Measurements from ENCODE around the gene SMARCA2.

The SMARCA2 gene

DNA sequence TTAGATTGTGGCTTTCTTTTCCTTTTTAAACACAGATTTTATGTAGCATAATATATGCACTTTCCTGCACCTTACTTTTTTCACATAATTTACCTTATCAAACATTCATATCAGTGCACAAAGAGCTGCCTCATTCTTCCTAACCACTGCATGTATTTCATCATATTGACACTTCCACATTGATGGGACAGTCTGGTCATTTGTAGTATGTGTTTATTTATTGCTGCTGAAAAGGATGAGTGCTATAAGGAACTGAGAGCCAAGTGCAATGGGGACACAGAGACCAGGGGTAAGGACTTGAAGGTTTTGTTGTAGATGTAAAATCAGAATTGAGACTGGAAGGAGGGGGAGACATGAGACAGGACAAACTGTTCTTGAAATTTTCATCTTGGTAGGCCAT is 193.8 kb downstream of the SMARCA2 start:
- TF ChIP-seq, protein P1, sequence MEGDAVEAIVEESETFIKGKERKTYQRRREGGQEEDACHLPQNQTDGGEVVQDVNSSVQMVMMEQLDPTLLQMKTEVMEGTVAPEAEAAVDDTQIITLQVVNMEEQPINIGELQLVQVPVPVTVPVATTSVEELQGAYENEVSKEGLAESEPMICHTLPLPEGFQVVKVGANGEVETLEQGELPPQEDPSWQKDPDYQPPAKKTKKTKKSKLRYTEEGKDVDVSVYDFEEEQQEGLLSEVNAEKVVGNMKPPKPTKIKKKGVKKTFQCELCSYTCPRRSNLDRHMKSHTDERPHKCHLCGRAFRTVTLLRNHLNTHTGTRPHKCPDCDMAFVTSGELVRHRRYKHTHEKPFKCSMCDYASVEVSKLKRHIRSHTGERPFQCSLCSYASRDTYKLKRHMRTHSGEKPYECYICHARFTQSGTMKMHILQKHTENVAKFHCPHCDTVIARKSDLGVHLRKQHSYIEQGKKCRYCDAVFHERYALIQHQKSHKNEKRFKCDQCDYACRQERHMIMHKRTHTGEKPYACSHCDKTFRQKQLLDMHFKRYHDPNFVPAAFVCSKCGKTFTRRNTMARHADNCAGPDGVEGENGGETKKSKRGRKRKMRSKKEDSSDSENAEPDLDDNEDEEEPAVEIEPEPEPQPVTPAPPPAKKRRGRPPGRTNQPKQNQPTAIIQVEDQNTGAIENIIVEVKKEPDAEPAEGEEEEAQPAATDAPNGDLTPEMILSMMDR (IDR thresholded peaks at IDR 0.05; ENCODE audit: low read depth, low read length), result no peak

DNA sequence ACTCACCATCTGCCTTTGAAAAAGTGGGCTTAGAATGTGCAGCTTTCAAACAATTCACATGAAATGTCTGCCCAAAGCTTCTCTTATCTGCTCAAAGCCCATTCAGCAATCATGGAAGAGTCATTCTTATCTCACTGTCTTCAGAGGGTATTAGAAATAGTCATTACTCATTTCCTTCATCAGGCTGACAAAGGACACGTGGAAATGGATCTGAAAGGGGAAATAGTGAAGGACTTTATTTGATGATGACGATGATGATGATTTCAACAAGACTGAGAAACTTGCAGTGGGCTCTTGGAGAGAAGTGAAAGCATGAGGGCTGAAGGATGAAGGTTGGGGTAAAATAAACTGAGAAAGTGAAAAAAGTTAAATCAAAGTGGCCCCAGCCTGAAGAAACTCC is 194.3 kb downstream of the SMARCA2 start:
- TF ChIP-seq, protein P1 (IDR thresholded peaks at IDR 0.05; ENCODE audit: low read depth, low read length), result no peak
- no peak for DNase-seq (ENCODE audit: extremely low read depth, low read depth)

More for the DNA sequence above, 193.8 kb downstream of the SMARCA2 start:
- DNase-seq (ENCODE audit: extremely low read depth, low read depth), result no peak

DNA sequence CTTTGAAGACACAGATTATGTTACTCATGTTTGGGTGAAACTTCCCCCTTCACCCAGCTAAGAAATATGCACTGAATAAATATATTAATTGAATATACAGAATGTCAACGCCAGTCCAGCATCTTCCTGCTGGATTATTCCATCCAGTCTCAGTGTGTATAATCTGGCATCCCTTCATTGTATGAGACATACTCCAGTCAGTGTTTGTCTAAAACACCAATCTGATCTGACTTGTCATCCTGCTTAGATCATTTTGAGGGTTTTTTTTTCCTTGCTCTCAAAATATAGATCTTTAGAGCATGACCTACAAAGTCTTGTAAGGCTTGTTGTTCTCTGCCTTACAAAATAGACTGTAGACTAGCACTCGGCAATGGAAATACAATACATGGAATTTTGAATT is 195.1 kb downstream of the SMARCA2 start:
- TF ChIP-seq, protein P1 (IDR thresholded peaks at IDR 0.05; ENCODE audit: low read depth, low read length), result no peak

DNA sequence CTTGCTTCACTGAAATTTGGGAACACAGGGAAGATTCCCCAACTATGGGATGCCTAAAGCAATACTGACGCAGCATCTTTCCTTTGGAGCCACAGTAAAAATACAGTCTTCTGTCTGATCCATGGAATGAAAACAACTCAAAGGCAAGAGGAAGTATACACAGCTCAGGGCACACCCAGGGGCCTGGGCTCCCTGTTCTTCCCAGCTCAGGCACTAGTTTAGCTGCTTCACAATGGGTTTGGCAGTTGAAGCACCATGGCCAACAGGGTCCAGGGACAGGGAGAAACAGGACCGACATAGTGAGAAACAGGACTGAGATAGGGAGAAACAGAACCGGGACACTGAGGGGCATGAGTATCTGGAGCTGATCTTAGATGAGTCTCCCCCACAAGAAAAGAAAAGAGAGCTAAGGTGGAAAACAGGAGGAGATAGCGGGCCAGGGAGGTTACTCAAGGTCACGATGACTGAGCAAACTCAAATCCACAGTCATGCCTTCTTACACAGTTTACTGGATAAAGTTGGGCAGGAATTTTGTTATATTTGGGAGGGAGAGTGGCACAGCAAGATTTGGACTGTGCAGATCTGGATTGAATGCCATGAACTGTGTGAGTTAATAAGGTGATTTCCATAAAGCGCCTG is 198.8 kb downstream of the SMARCA2 start:
- no peak for DNase-seq (ENCODE audit: extremely low read depth, low read depth)

More for the DNA sequence above, 195.1 kb downstream of the SMARCA2 start:
- no peak for DNase-seq (ENCODE audit: extremely low read depth, low read depth)

DNA sequence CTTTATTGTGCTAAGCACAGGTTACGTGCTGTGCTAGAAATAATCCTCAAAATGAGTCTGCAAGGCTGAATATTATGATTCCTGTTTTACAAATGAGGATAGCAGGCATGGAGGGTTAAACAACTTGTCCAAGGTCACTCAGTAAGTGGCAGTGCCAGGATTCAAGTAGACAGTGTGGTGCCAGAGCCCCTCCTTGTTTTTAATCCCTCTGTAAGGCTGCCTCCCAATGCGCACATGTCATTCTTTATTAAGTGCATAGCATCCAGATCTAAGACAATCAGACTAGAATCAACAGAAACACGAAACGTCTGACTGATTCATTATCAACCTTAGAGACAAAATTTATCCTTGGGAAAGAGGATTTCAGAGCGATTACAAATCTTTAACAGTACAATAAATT is 199.6 kb downstream of the SMARCA2 start:
- DNase-seq (ENCODE audit: extremely low read depth, low read depth), result no peak
- TF ChIP-seq, protein P1 (IDR thresholded peaks at IDR 0.05; ENCODE audit: low read depth, low read length), result no peak

More for the DNA sequence above, 198.8 kb downstream of the SMARCA2 start:
- TF ChIP-seq, protein P1 (IDR thresholded peaks at IDR 0.05; ENCODE audit: low read depth, low read length), result no peak

DNA sequence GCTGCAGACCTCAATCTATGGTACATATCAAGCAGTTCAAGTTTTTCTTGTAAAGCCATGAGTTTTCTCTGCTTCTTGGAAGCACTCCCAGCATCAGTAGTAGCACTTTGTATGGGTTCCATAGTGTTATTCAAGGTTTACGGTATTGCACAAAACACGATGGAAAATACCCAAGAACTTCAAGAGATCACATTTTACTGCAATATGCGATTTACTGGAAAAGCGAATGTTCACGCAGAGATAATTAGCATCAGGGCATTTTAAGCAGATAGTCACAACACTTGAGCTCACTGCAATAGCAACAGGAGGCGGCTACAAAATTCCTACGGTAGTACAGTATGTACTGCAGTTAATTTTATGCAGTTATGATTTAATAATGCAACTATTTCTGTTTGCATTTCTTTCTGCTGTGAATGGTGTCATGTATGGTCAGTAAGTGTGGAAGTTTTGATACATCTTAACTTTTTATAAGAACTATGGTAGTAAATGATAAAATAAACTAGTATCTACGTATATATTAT is 200.8 kb downstream of the SMARCA2 start:
- DNase-seq (ENCODE audit: extremely low read depth, low read depth), result no peak
- TF ChIP-seq, protein P1 (IDR thresholded peaks at IDR 0.05; ENCODE audit: low read depth, low read length), result no peak

DNA sequence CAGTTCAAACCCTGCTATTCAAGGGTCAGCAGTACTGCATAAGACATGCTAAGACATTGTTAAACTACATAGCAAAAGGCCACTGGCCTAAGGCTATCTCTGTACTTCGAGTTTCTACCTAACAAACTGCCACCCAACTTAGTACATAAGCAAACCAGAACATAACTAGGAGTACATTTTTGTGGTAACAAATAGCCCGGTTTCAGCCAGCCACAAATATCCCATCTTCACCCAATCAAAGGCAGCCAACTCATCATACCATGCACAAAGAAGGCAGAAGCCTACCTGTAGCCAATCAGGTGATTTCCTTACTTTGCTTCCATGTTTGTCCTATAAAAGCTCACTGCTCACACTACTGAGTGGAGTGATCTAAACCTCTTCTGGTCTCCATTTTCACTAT is 201.4 kb downstream of the SMARCA2 start:
- TF ChIP-seq, protein P1 (IDR thresholded peaks at IDR 0.05; ENCODE audit: low read depth, low read length), result no peak
- DNase-seq (ENCODE audit: extremely low read depth, low read depth), result no peak
